GM18499 (cell line): Measurements from ENCODE around the gene C17orf50.

Experiments
- ATAC-seq: cut with Tn5 transposase; IDR thresholded peaks from one replicate; pipeline ENCODE4 v1.9.1; 2021; ENCODE audit warnings: moderate number of reproducible peaks; ENCODE audit not compliant: insufficient read depth, unreplicated experiment

The C17orf50 gene

GRCh38 chr17:35733366-35733765, 27.3 kb upstream of the C17orf50 start:
- ATAC-seq = no peak

GRCh38 chr17:35734396-35734795, 26.3 kb upstream of the C17orf50 start:
- ATAC-seq = no peak

GRCh38 chr17:35735036-35735805, 25.5 kb upstream of the C17orf50 start:
- no peak for ATAC-seq

GRCh38 chr17:35736236-35736635, 24.5 kb upstream of the C17orf50 start:
- ATAC-seq = no peak

GRCh38 chr17:35738519-35739133, 22.1 kb upstream of the C17orf50 start:
- ATAC-seq = no peak

GRCh38 chr17:35740216-35740615, 20.5 kb upstream of the C17orf50 start:
- ATAC-seq = no peak

- no peak for ATAC-seq
Measured at GRCh38 chr17:35740997-35741931, 19.4 kb upstream of the C17orf50 start.

- no peak for ATAC-seq
Measured at GRCh38 chr17:35742496-35742895, 18.2 kb upstream of the C17orf50 start.

- no peak for ATAC-seq
Measured at GRCh38 chr17:35742896-35743477, 17.7 kb upstream of the C17orf50 start.

GRCh38 chr17:35743626-35744328, 16.9 kb upstream of the C17orf50 start:
- no peak for ATAC-seq

GRCh38 chr17:35744830-35745229, 15.9 kb upstream of the C17orf50 start:
- no peak for ATAC-seq

GRCh38 chr17:35745246-35745645, 15.4 kb upstream of the C17orf50 start:
- ATAC-seq = no peak

GRCh38 chr17:35745749-35746320, 14.9 kb upstream of the C17orf50 start:
- no peak for ATAC-seq

GRCh38 chr17:35747540-35748017, 13.1 kb upstream of the C17orf50 start:
- no peak for ATAC-seq

GRCh38 chr17:35748341-35748841, 12.3 kb upstream of the C17orf50 start:
- ATAC-seq = no peak

- no peak for ATAC-seq
Measured at GRCh38 chr17:35748979-35749378, 11.7 kb upstream of the C17orf50 start.

GRCh38 chr17:35749560-35750412, 10.9 kb upstream of the C17orf50 start:
- ATAC-seq = no peak
